ENCODE results near the gene E2F6. TPM values are rescaled to one million over a fixed set of nuclear protein-coding genes. Genes with fewer than 3 reads are reported as not detected.

Gene E2F6
- total RNA-seq, 1 experiment from 2014 or later = 21.8 TPM

DNA sequence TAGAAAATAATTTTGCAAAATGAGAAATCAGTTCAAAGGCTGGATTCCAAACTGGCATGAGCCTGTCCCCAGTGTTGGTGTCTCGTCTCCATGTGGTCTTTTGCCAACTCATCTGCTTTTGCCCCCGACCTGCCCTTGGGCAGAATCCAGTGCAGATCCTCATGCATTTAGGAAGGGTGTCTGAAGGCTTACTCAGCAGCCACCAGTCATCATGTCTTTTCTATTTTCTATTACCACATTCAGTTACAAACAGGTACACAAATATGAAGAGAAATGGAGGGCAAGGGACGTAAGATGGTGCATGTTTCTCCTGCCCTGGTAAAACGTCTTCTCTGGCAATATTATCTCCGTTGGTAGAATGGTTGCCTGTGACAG, 43.5 kb downstream of the E2F6 start:
- H3K4me2 ChIP-seq (ENCODE audit: insufficient read depth, insufficient read length, low read length) = no peak overlapping the region
- no peak overlapping the region for H3K23ac ChIP-seq (ENCODE audit: insufficient read length, low read depth, low read length)
- H2AFZ ChIP-seq (ENCODE audit: low read length) = no peak overlapping the region
- no peak overlapping the region for H2AK5ac ChIP-seq (ENCODE audit: insufficient read length, low read length)
- no peak overlapping the region for H3K27ac ChIP-seq (ENCODE audit: insufficient read length, low read depth, low read length)
- H4K5ac ChIP-seq (ENCODE audit: insufficient read length, low read depth, low read length) = no peak overlapping the region
- H2BK15ac ChIP-seq (ENCODE audit: low read depth, low read length) = no peak overlapping the region
- H2BK20ac ChIP-seq (ENCODE audit: low read depth, low read length, poor library complexity, severe bottlenecking) = no peak overlapping the region
- Mint-ChIP-seq H3K4me3 (no peak overlapping the region), H3K27ac (no peak overlapping the region; a peak in 2 of 7 replicates), H3K9me3 (peaks cover 11% of the 10 kb centered on the region in 2 experiments), H3K27me3 (ENCODE audit: low read depth) (no peaks in the 10 kb centered on the region), H3K4me1 (no peaks in the 10 kb centered on the region), H3K36me3 (ENCODE audit: insufficient read depth in 1 of 3, low read depth in 3 of 3) (peaks cover 8 to 11% (median 9%) of the 10 kb centered on the region in 3 experiments)
- no peak overlapping the region for H3K18ac ChIP-seq (ENCODE audit: insufficient read length, low read depth, low read length)
- TF ChIP-seq, protein P1, sequence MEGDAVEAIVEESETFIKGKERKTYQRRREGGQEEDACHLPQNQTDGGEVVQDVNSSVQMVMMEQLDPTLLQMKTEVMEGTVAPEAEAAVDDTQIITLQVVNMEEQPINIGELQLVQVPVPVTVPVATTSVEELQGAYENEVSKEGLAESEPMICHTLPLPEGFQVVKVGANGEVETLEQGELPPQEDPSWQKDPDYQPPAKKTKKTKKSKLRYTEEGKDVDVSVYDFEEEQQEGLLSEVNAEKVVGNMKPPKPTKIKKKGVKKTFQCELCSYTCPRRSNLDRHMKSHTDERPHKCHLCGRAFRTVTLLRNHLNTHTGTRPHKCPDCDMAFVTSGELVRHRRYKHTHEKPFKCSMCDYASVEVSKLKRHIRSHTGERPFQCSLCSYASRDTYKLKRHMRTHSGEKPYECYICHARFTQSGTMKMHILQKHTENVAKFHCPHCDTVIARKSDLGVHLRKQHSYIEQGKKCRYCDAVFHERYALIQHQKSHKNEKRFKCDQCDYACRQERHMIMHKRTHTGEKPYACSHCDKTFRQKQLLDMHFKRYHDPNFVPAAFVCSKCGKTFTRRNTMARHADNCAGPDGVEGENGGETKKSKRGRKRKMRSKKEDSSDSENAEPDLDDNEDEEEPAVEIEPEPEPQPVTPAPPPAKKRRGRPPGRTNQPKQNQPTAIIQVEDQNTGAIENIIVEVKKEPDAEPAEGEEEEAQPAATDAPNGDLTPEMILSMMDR (conservative IDR thresholded peaks at IDR 0.05) = no peak
- no peak overlapping the region for H2BK12ac ChIP-seq (ENCODE audit: insufficient read length, low read depth, low read length)
- H3K14ac ChIP-seq (ENCODE audit: insufficient read depth, low read length) = no peak overlapping the region
- no peaks in the 10 kb centered on the region for H3K4me1 ChIP-seq (ENCODE audit: insufficient read depth, low read length)
- no peak for DNase-seq
- H3K9me3 ChIP-seq (ENCODE audit: control insufficient read depth, low read depth, low read length) = peaks cover 10% of the 10 kb centered on the region
- no peak overlapping the region for H3K9ac ChIP-seq (ENCODE audit: extremely low read depth, insufficient read length, low read length)
- H4K8ac ChIP-seq (replicated peaks; ENCODE audit: insufficient read length, low read depth, low read length) = no peak overlapping the region
- no peaks in the 10 kb centered on the region for H4K20me1 ChIP-seq (ENCODE audit: control insufficient read depth, insufficient read depth, insufficient read length)
- H2BK5ac ChIP-seq (ENCODE audit: insufficient read length, low read length) = no peak overlapping the region
- H3T11ph ChIP-seq (ENCODE audit: low read length) = no peak overlapping the region
- WGBS (ENCODE audit: extremely low coverage, insufficient read length, low lambda C conversion rate) = no CpG with 5 or more reads among the region's 5 CpGs
- H2BK120ac ChIP-seq (ENCODE audit: low read depth, low read length, poor library complexity, severe bottlenecking) = no peak overlapping the region
- no peak overlapping the region for H3K4ac ChIP-seq (ENCODE audit: low read depth, low read length)
- H4K91ac ChIP-seq (ENCODE audit: insufficient read length, low read depth, low read length) = no peak overlapping the region
- no peak overlapping the region for H3K56ac ChIP-seq (ENCODE audit: insufficient read length, low read depth, low read length)
- H3K23me2 ChIP-seq (ENCODE audit: insufficient read length, low read depth, low read length, poor library complexity, severe bottlenecking) = no peaks in the 10 kb centered on the region
- no peaks in the 10 kb centered on the region for H3K79me1 ChIP-seq (ENCODE audit: insufficient read depth, low read depth, low read length, poor library complexity, severe bottlenecking)
- H3K79me2 ChIP-seq (ENCODE audit: insufficient read depth, low read length) = no peaks in the 10 kb centered on the region
- no peaks in the 10 kb centered on the region for H3K27me3 ChIP-seq (ENCODE audit: insufficient read depth, low read length)

All from H9 (cell line).